GM12878 (cell line): ENCODE data around the gene TMCO1. TPM values are rescaled to one million over a fixed set of nuclear protein-coding genes. Genes with fewer than 3 reads are reported as not detected.

Experiments
- ATAC-seq: fragments of 200-7000 bp; cut with Tn5 transposase; 3 replicates; pipeline ENCODE4 v1.9.1; 2020; ENCODE audit warnings: mild to moderate bottlenecking, moderate library complexity
- BruUV-seq: library from RNA; stranded (reverse); fragments of 400-500 nt; replicated peaks from 2 replicates; lab custom pipeline; 2021; lab: Mats Ljungman, UMichigan
- CTCF ChIA-PET: fragments of 300-600 bp; sonication (Branson Sonifier 250); formaldehyde crosslinking; extraction: SDS; loops from one replicate; lab custom pipeline; 2021; ENCODE audit warnings: inconsistent platforms; lab: Yijun Ruan, JAX
- POLR2A ChIA-PET: fragments of 350-600 bp; formaldehyde crosslinking; extraction: SDS; loops from one replicate; lab custom pipeline; 2021; ENCODE audit warnings: inconsistent platforms; lab: Charles Lee
- RAD21 ChIA-PET: fragments of 300-600 bp; sonication (Branson Sonifier 250); formaldehyde crosslinking; loops from one replicate; lab custom pipeline; 2023; ENCODE audit warnings: antibody characterized with exemption; ENCODE audit not compliant: unreplicated experiment; lab: Charles Lee
- SMC1A ChIA-PET: fragments of 300-600 bp; sonication (Branson Sonifier 250); formaldehyde crosslinking; loops from one replicate; lab custom pipeline; 2023; ENCODE audit not compliant: unreplicated experiment, uncharacterized antibody; lab: Charles Lee
- DNase-seq: peaks from one replicate; pipeline ENCODE4 v3.0.0-alpha.2; 2011; ENCODE audit warnings: low read depth, low spot score
- FAIRE-seq: peaks from 3 replicates; lab custom pipeline; 2011; peaks lifted over from hg19 to GRCh38; lab: Jason Lieb, UNC
- H2AFZ ChIP-seq: 2 replicates; pipeline ENCODE4 v1.6.0; 2011; ENCODE audit warnings: low read depth, low read length, control low read depth; ENCODE audit not compliant: control insufficient read depth
- H3K27ac ChIP-seq: 2 replicates; pipeline ENCODE4 v1.5.1; 2011; ENCODE audit warnings: control low read depth; ENCODE audit not compliant: control insufficient read depth, insufficient read depth
- H3K27me3 ChIP-seq, 2 experiments: replicated peaks in 1 of 2; 2 replicates each; pipeline versions ENCODE4 v1.6.0 to v1.6.1; 2011; ENCODE audit warnings: low read length in 1 of 2; ENCODE audit not compliant: control insufficient read depth in 2 of 2, insufficient read depth in 2 of 2
- H3K36me3 ChIP-seq, 2 experiments: 2 replicates each; pipeline ENCODE4 v1.5.1; 2011; ENCODE audit warnings: low read length in 1 of 2; ENCODE audit not compliant: control insufficient read depth in 2 of 2, insufficient read depth in 2 of 2
- H3K4me1 ChIP-seq: 2 replicates; pipeline ENCODE4 v1.6.1; 2011; ENCODE audit warnings: mild to moderate bottlenecking, low read length, moderate library complexity, mixed read lengths; ENCODE audit not compliant: control insufficient read depth, insufficient read depth
- H3K4me2 ChIP-seq: 2 replicates; pipeline ENCODE4 v1.6.0; 2011; ENCODE audit warnings: control low read depth; ENCODE audit not compliant: control insufficient read depth, insufficient read depth
- H3K4me3 ChIP-seq: fragments of 200-600 bp; sonication (generic); 2 replicates; pipeline ENCODE4 v1.5.1; 2016
- H3K79me2 ChIP-seq: 2 replicates; pipeline ENCODE4 v1.6.0; 2011; ENCODE audit warnings: low read length; ENCODE audit not compliant: control insufficient read depth, insufficient read depth
- H3K9ac ChIP-seq: 2 replicates; pipeline ENCODE4 v1.8.0; 2011; ENCODE audit warnings: low read length, control low read depth, mixed read lengths; ENCODE audit not compliant: control insufficient read depth, insufficient read depth
- H3K9me3 ChIP-seq: replicated peaks from 3 replicates; pipeline ENCODE4 v1.5.1; 2011; ENCODE audit warnings: mild to moderate bottlenecking, low read length; ENCODE audit not compliant: control insufficient read depth, insufficient read depth
- H4K20me1 ChIP-seq: 2 replicates; pipeline ENCODE4 v1.6.0; 2011; ENCODE audit not compliant: control insufficient read depth, insufficient read depth
- ASH2L ChIP-seq: fragments of 300-600, 200-600 bp; sonication (generic); IDR thresholded peaks from 2 replicates; pipeline ENCODE4 v1.6.1; 2017; ENCODE audit warnings: low read depth, mild to moderate bottlenecking, borderline replicate concordance
- CREM ChIP-seq: IDR thresholded peaks from 2 replicates; pipeline ENCODE4 v1.6.1; 2014; ENCODE audit warnings: antibody characterized with exemption, low read depth
- E2F8 ChIP-seq: fragments of 450-650 bp; IDR thresholded peaks from 2 replicates; pipeline ENCODE4 v1.6.1; 2018; ENCODE audit warnings: mild to moderate bottlenecking, low read depth, moderate library complexity; ENCODE audit not compliant: partially characterized antibody
- E4F1 ChIP-seq: fragments of 450-650 bp; IDR thresholded peaks from 2 replicates; pipeline ENCODE4 v1.6.1; 2018; ENCODE audit warnings: borderline replicate concordance, mild to moderate bottlenecking; ENCODE audit not compliant: partially characterized antibody
- EZH2 ChIP-seq: IDR thresholded peaks from 2 replicates; pipeline ENCODE4 v1.6.1; 2012; ENCODE audit warnings: low read depth, mild to moderate bottlenecking, control low read depth, inconsistent platforms, low read length, borderline replicate concordance; ENCODE audit not compliant: control insufficient read depth
- HDAC2 ChIP-seq: fragments of 200-600 bp; sonication (generic); IDR thresholded peaks from 2 replicates; pipeline ENCODE4 v1.6.1; 2017
- MXI1 ChIP-seq: fragments of 150-350 bp; IDR thresholded peaks from 2 replicates; pipeline ENCODE4 v1.6.1; 2011; ENCODE audit warnings: low read depth, mild to moderate bottlenecking, inconsistent platforms, low read length, improper control_type of control experiment
- NKRF ChIP-seq: fragments of 450-650 bp; conservative IDR thresholded peaks from 2 replicates; pipeline ENCODE4 v1.6.1; 2017; ENCODE audit warnings: mild to moderate bottlenecking, moderate library complexity
- SRF ChIP-seq, 2 experiments: IDR thresholded peaks; 2 replicates each; pipeline ENCODE4 v1.6.1; 2011; ENCODE audit warnings: low read depth in 2 of 2, low read length in 2 of 2, mild to moderate bottlenecking in 1 of 2, moderate library complexity in 1 of 2
- TBL1XR1 ChIP-seq: IDR thresholded peaks from 2 replicates; pipeline ENCODE4 v1.6.1; 2012; ENCODE audit warnings: low read depth, low read length, improper control_type of control experiment
- in situ Hi-C: fragments of 300-500 bp; cut with MboI; formaldehyde crosslinking; loops from 9 replicates; pipeline ENCODE4 v1.14.3; 2018; ENCODE audit warnings: mixed read lengths
- intact Hi-C: fragments of 100-400 bp; cut with micrococcal nuclease; formaldehyde crosslinking; loops from one replicate; pipeline ENCODE4 v1.14.2; 2022; ENCODE audit not compliant: unreplicated experiment
- polyA plus RNA-seq, 11 experiments: library from polyadenylated mRNA; depleted of rRNA in 4 of 11; unstranded in 6 of 11; stranded (reverse) in 5 of 11; fragments of >200 nt; fragmentation: Nextera tagmentation in 4 of 11; fragmentation: Illumina TruSeq in 1 of 11; extraction: Ambion mirVana in 4 of 11; extraction: Trizol in 1 of 11; gene quantifications; 1 replicate in 1 of 11; 2 replicates in 10 of 11; pipeline versions ENCODE4 v1.2.1 to v1.2.3, GENCODE V29; 2011 to 2016; ENCODE audit warnings: inconsistent platforms in 2 of 11, missing spikeins in 2 of 11, low read depth in 1 of 11
- total RNA-seq, 4 experiments: library from RNA; depleted of rRNA in 3 of 4; stranded (reverse); fragments of >200 nt in 3 of 4; fragmentation: Illumina TruSeq in 1 of 4; extraction: Trizol in 1 of 4; gene quantifications; 2 replicates each; pipeline versions ENCODE4 v1.2.1 to v1.2.3, GENCODE V29; 2013 to 2021

Gene TMCO1
- total and polyA plus RNA-seq, 10 of the 15 experiments (the other 5 are each of a cell fraction or from before 2014, with no cell fraction given) = 50.3 to 253 (median 126) TPM

- TF ChIP-seq E4F1 (no peak), CREM (no peak)
Measured at GRCh38 chr1:165762725-165763124, 5.9 kb downstream of the TMCO1 start (continued).

- H3K27ac ChIP-seq = no peak overlapping the region
- H3K4me1 ChIP-seq = peaks cover 7% of the 10 kb centered on the region
- no peak overlapping the region for H3K4me2 ChIP-seq
- no peaks in the 10 kb centered on the region; the same call in 1 of the 2 replicates for H3K79me2 ChIP-seq
- peaks cover 2 to 13% of the 10 kb centered on the region in 2 experiments; a peak in 2 of 4 replicates for H3K36me3 ChIP-seq
- ATAC-seq = no peak
- ChIA-PET CTCF (interaction anchor here (0.7 to 1.2 kb wide), 3 partner anchors 11 to 159 kb away, joined by 3 read pairs; no protein-coding TSS in a partner anchor), SMC1A (interaction anchor here (1.1 to 2.3 kb wide), 6 partner anchors 10 to 126 kb away, joined by 3 to 9 read pairs (median 4); partner anchors contain the start of genes ALDH9A1 and TMCO1), RAD21 (interaction anchor here (1.0 to 1.6 kb wide), 2 partner anchors 11 to 65 kb away, joined by 3 to 6 read pairs; no protein-coding TSS in a partner anchor), POLR2A (interaction anchor here (1.5 kb wide), 1 partner anchor 10 kb away, joined by 6 read pairs; the partner anchor contains the start of gene TMCO1)
- H3K9me3 ChIP-seq = no peaks in the 10 kb centered on the region
- no peaks in the 10 kb centered on the region for H4K20me1 ChIP-seq
- no TSS peak for BruUV-seq
- in situ Hi-C loops (no loop called here), intact Hi-C loops (no loop called here)
- no peak for FAIRE-seq
- H3K9ac ChIP-seq = no peak overlapping the region
- H2AFZ ChIP-seq = no peak overlapping the region
- no peak overlapping the region for H3K4me3 ChIP-seq
- no peaks in the 10 kb centered on the region for H3K27me3 ChIP-seq
- DNase-seq = no peak
- TF ChIP-seq HDAC2 = no peak
- no peak for TF ChIP-seq MXI1
- no peak for TF ChIP-seq ASH2L
- TF ChIP-seq SRF (IDR thresholded peaks at IDR 0.05; ENCODE audit: low read depth in 2 of 2, low read length in 2 of 2) = no peak
- no peak for TF ChIP-seq E2F8
- no peak for TF ChIP-seq EZH2
- no peak for TF ChIP-seq NKRF
- no peak for TF ChIP-seq TBL1XR1
Measured at GRCh38 chr1:165759095-165759494, 9.6 kb downstream of the TMCO1 start.
